NCI-H2171 (cell line): ENCODE data around the gene SAMD7.

ENCODE experiments used
- DNase-seq: peaks from one replicate; lab custom pipeline; 2025; lab: John Stamatoyannopoulos, UW

The SAMD7 gene

GRCh38 chr3:169907944-169908343 lies 3.4 kb upstream of the SAMD7 start:
- no peak for DNase-seq

GRCh38 chr3:169913323-169913722 lies 2.0 kb downstream of the SAMD7 start:
- DNase-seq, result no peak

- no peak for DNase-seq
Observed at GRCh38 chr3:169914321-169914720, 2.9 kb downstream of the SAMD7 start.

- no peak for DNase-seq
Observed at GRCh38 chr3:169923189-169923588, 11.8 kb downstream of the SAMD7 start.

- DNase-seq, result no peak
Observed at GRCh38 chr3:169923831-169924230, 12.5 kb downstream of the SAMD7 start.

GRCh38 chr3:169929830-169930519 lies 18.6 kb downstream of the SAMD7 start:
- no peak for DNase-seq

GRCh38 chr3:169930843-169931242 lies 19.5 kb downstream of the SAMD7 start:
- no peak for DNase-seq

- DNase-seq, result no peak
Observed at GRCh38 chr3:169931747-169932520, 20.6 kb downstream of the SAMD7 start.

- no peak for DNase-seq
Observed at GRCh38 chr3:169939320-169939719, 27.9 kb downstream of the SAMD7 start.

GRCh38 chr3:169939751-169940150 lies 28.4 kb downstream of the SAMD7 start:
- no peak for DNase-seq

- no peak for DNase-seq
Observed at GRCh38 chr3:169940470-169941181, 29.3 kb downstream of the SAMD7 start.

- no peak for DNase-seq
Observed at GRCh38 chr3:169945313-169945712, 33.9 kb downstream of the SAMD7 start.

- no peak for DNase-seq
Observed at GRCh38 chr3:169946336-169946735, 35.0 kb downstream of the SAMD7 start.

GRCh38 chr3:169948559-169949448 lies 37.4 kb downstream of the SAMD7 start:
- no peak for DNase-seq

- DNase-seq, result no peak
Observed at GRCh38 chr3:169952045-169952444, 40.7 kb downstream of the SAMD7 start.

GRCh38 chr3:169953462-169954141 lies 42.2 kb downstream of the SAMD7 start:
- DNase-seq, result no peak

- no peak for DNase-seq
Observed at GRCh38 chr3:169954142-169954756, 42.9 kb downstream of the SAMD7 start.

- no peak for DNase-seq
Observed at GRCh38 chr3:169955406-169955805, 44.0 kb downstream of the SAMD7 start.

GRCh38 chr3:169964176-169964575 lies 52.8 kb downstream of the SAMD7 start:
- DNase-seq, result no peak

- DNase-seq, result no peak
Observed at GRCh38 chr3:169965562-169966427, 54.4 kb downstream of the SAMD7 start.
